Calu3 (cell line): ENCODE measurements around the gene CITED4. TPM values are rescaled to one million over a fixed set of nuclear protein-coding genes. Genes with fewer than 3 reads are reported as not detected.

Source experiments
- BruUV-seq: library from RNA; stranded (reverse); fragments of 400-500 nt; replicated peaks from 2 replicates; lab custom pipeline; 2021; lab: Mats Ljungman, UMichigan
- CTCF ChIA-PET: fragments of 300-600 bp; sonication (Branson Sonifier 250); formaldehyde crosslinking; loops from one replicate; lab custom pipeline; 2022; ENCODE audit warnings: antibody characterized with exemption; lab: Charles Lee
- DNase-seq: peaks from one replicate; pipeline ENCODE4 v3.0.0; 2022
- H3K27ac Mint-ChIP-seq: one replicate; pipeline ENCODE4 v1.8.0; 2022; ENCODE audit warnings: mixed read lengths; ENCODE audit not compliant: unreplicated experiment
- H3K27me3 Mint-ChIP-seq: one replicate; pipeline ENCODE4 v1.8.0; 2022; ENCODE audit warnings: mixed read lengths; ENCODE audit not compliant: unreplicated experiment
- H3K36me3 Mint-ChIP-seq: one replicate; pipeline ENCODE4 v1.8.0; 2022; ENCODE audit warnings: mild to moderate bottlenecking, moderate library complexity, mixed read lengths; ENCODE audit not compliant: insufficient read depth, unreplicated experiment
- H3K4me1 Mint-ChIP-seq: one replicate; pipeline ENCODE4 v1.8.0; 2022; ENCODE audit warnings: mild to moderate bottlenecking, low read depth, mixed read lengths; ENCODE audit not compliant: unreplicated experiment
- H3K4me3 Mint-ChIP-seq: one replicate; pipeline ENCODE4 v1.8.0; 2022; ENCODE audit warnings: mild to moderate bottlenecking, low read depth, moderate library complexity, mixed read lengths; ENCODE audit not compliant: unreplicated experiment
- H3K9me3 Mint-ChIP-seq: one replicate; pipeline ENCODE4 v1.8.0; 2022; ENCODE audit warnings: low read depth, mixed read lengths; ENCODE audit not compliant: unreplicated experiment
- intact Hi-C: fragments of 100-400 bp; cut with micrococcal nuclease; formaldehyde crosslinking; loops from one replicate; pipeline ENCODE4 v1.10.0; 2022; ENCODE audit not compliant: unreplicated experiment
- total RNA-seq: library from RNA; stranded (reverse); gene quantifications from 2 replicates; pipeline ENCODE4 v1.2.3, GENCODE V29; 2022
- TF ChIP-seq, protein P1 (sequence below): fragments of 200-600 bp; IDR thresholded peaks from one replicate; pipeline ENCODE4 v1.8.0; 2022; ENCODE audit warnings: antibody characterized with exemption; ENCODE audit not compliant: unreplicated experiment

CITED4 gene
- total RNA-seq, 1 experiment from 2014 or later: 85.2 TPM

DNA sequence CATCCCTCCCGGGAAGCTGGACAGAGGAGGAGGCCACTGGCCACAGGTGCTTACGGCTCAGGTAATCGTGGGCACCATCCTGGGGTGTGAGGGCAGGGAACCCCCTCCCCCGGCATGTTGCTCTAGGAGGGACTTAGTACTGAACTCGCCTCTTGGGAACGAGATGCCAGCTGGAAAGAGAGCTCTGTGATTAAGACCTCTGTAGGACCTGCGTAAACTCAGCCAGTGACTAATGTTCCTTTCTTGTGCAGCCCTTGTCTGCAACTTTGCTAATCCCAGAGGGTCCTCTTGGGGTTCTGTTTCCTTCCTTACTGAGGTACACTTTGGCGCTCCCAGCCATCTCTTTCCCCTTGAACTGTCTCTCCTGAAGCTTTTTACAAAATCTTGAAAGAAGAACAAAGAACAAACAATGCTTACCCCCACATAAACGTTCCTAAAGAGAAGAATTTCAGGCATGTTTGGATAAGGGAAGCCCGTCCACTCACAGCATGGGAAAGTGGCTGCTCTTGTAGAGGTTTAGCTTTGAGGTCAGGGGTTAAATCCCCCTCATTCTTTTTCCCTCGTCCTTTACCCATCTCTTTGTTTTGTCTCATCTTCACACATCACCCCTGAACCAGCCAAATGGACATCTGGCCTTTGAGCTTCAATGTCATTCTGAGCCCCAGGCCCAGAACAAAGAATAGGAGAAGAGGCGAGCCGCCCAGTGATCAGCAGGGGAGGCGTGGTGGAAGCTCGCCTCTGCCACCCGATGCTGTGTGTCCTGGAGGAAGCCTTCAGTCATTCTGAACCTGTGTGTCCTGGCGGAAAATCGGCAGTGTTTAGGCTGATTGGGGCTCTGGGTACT, 37.4 kb downstream of the CITED4 start:
- intact Hi-C loops: no loop called here
- Mint-ChIP-seq H3K9me3 (no peaks in the 10 kb centered on the region), H3K4me3 (no peak overlapping the region), H3K27ac (no peak overlapping the region), H3K27me3 (no peaks in the 10 kb centered on the region), H3K4me1 (no peaks in the 10 kb centered on the region), H3K36me3 (no peaks in the 10 kb centered on the region)
- no peak for DNase-seq
- TF ChIP-seq, protein P1, sequence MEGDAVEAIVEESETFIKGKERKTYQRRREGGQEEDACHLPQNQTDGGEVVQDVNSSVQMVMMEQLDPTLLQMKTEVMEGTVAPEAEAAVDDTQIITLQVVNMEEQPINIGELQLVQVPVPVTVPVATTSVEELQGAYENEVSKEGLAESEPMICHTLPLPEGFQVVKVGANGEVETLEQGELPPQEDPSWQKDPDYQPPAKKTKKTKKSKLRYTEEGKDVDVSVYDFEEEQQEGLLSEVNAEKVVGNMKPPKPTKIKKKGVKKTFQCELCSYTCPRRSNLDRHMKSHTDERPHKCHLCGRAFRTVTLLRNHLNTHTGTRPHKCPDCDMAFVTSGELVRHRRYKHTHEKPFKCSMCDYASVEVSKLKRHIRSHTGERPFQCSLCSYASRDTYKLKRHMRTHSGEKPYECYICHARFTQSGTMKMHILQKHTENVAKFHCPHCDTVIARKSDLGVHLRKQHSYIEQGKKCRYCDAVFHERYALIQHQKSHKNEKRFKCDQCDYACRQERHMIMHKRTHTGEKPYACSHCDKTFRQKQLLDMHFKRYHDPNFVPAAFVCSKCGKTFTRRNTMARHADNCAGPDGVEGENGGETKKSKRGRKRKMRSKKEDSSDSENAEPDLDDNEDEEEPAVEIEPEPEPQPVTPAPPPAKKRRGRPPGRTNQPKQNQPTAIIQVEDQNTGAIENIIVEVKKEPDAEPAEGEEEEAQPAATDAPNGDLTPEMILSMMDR: no peak
- BruUV-seq: no TSS peak
- CTCF ChIA-PET: no interaction called here

DNA sequence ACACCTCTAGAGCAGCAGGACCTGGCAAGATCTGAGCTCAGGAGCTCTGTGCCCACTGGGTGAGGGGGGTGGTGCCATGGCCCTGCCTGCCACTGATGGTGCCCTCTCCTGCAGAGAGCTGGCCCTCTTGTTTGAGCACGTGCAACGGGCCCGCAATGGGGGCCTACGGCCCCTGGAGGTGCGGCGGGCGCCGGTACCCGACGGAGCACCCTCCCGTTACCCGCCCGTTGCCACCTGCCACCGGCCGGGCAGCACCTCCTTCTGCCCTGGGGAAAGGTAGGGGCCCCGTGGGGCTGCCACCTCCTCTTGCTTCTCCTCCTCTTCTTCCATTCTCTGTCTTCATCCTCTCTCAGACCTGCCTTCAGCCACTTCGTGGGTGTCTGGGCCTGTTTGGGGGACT, 38.2 kb downstream of the CITED4 start:
- CTCF ChIA-PET: no interaction called here
- BruUV-seq: no TSS peak
- intact Hi-C loops: no loop called here
- Mint-ChIP-seq H3K27ac (no peak overlapping the region), H3K4me1 (no peaks in the 10 kb centered on the region), H3K4me3 (no peak overlapping the region), H3K9me3 (no peaks in the 10 kb centered on the region), H3K27me3 (no peaks in the 10 kb centered on the region), H3K36me3 (no peaks in the 10 kb centered on the region)
- TF ChIP-seq, protein P1: no peak
- no peak for DNase-seq

DNA sequence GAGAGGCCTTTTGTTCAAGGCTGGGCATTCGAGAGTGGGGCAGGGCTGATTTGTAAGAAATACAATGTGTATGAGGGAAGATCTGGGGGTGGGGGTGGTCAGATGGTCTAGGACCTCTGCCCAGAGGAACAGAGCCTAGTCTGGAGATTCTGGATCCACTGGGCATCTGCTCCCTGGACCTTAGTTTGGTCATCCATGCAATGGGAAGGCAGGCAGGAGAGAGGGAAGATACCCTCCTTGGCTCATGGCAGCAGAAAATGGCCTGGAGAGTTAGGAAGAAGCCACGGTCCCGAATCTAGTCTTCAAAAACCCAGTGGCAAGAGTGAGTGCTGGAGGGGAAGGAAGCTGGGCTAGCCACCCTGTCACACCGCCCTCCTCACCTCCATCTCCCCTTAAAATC, 38.8 kb downstream of the CITED4 start:
- H3K36me3 Mint-ChIP-seq: no peaks in the 10 kb centered on the region
- no peaks in the 10 kb centered on the region for H3K9me3 Mint-ChIP-seq
- TF ChIP-seq, protein P1: no peak
- CTCF ChIA-PET: no interaction called here
- no TSS peak for BruUV-seq
- no peak for DNase-seq
- H3K27ac Mint-ChIP-seq: no peak overlapping the region
- H3K27me3 Mint-ChIP-seq: no peaks in the 10 kb centered on the region
- no peak overlapping the region for H3K4me3 Mint-ChIP-seq
- intact Hi-C loops: no loop called here
- no peaks in the 10 kb centered on the region for H3K4me1 Mint-ChIP-seq

DNA sequence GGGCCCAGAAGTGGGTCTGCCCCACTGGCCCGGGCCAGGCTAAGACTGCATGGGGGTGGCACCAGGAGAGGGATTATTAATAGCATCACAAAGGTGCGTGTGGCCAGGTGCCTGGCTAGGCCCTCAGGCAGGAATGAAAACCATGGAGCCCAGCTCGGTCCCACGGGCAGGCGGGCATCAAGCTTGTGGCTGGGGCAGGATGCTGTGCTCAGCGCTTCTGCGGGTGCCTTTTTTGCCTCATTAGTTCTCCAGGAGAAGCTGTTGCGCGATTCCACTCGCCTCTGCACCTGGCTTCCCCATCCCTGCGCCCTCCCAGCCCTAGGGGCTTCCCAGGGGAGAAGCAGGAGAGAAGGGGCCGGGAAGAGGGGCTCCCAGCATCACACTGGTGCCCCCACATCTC, 39.3 kb downstream of the CITED4 start:
- Mint-ChIP-seq H3K4me1 (no peaks in the 10 kb centered on the region), H3K27ac (no peak overlapping the region), H3K9me3 (no peaks in the 10 kb centered on the region), H3K27me3 (no peaks in the 10 kb centered on the region), H3K4me3 (no peak overlapping the region), H3K36me3 (no peaks in the 10 kb centered on the region)
- intact Hi-C loops: no loop called here
- no TSS peak for BruUV-seq
- CTCF ChIA-PET: no interaction called here
- TF ChIP-seq, protein P1: no peak
- no peak for DNase-seq
